Esophagus muscularis mucosa (tissue), 3 donors: ENCODE measurements around the gene CUL2.

ENCODE experiments used
- CTCF ChIP-seq, 3 experiments: fragments of 200-600 bp in 2 of 3; fragments of 450-650 bp in 1 of 3; sonication (generic) in 2 of 3; IDR thresholded peaks; one replicate each; pipeline ENCODE4 v1.5.1; 2017 to 2019; ENCODE audit warnings: antibody characterized with exemption in 3 of 3, mild to moderate bottlenecking in 2 of 3, moderate library complexity in 1 of 3
- POLR2A ChIP-seq: fragments of 450-650 bp; IDR thresholded peaks from one replicate; pipeline ENCODE4 v1.6.1; 2017; ENCODE audit warnings: antibody characterized with exemption, moderate library complexity, mild to moderate bottlenecking, low read depth

- TF ChIP-seq CTCF (IDR thresholded peaks at IDR 0.05): no peak
- no peak for TF ChIP-seq POLR2A
Observed at GRCh38 chr10:35003906-35004305, 86.2 kb downstream of the CUL2 start.
